Lower leg skin (tissue), 4 donors: Measurements from ENCODE around the gene RASAL3. TPM values are rescaled to one million over a fixed set of nuclear protein-coding genes. Genes with fewer than 3 reads are reported as not detected.
A peak's percentile ranks its signal among the peaks of the same experiment; 100 is the strongest.

Source experiments
- DNase-seq, 2 donors: peaks; one replicate each; pipeline ENCODE4 v3.0.0-alpha.2; 2019; ENCODE audit warnings: low spot score in 2 of 2
- H3K4me3 ChIP-seq: fragments of 200-600 bp; sonication (generic); 2 replicates; pipeline ENCODE4 v1.5.1; 2017; ENCODE audit warnings: mild to moderate bottlenecking, low read depth; ENCODE audit not compliant: poor library complexity, severe bottlenecking
- POLR2A ChIP-seq, 2 donors: fragments of 450-650 bp; IDR thresholded peaks; one replicate each; pipeline ENCODE4 v1.6.1; 2016 to 2017; ENCODE audit warnings: antibody characterized with exemption in 2 of 2, mild to moderate bottlenecking in 1 of 2, moderate library complexity in 1 of 2
- WGBS, 2 donors: methylation state at CpG; one replicate each; pipeline ENCODE4 v1.1.5; 2018; 5-methylcytosine and 5-hydroxymethylcytosine counted together
- intact Hi-C: fragments of 100-400 bp; cut with DNase I; formaldehyde crosslinking; loops from one replicate; pipeline ENCODE4 v1.15.0; 2023; ENCODE audit warnings: low total_unique reads
- total RNA-seq, 4 donors: library from RNA; depleted of rRNA; stranded (reverse); fragments of >200 nt; gene quantifications; one replicate each; pipeline ENCODE4 v1.1.0, GENCODE V29; 2016
- TF ChIP-seq, protein P1 (sequence below), 3 donors: fragments of 450-650 bp; IDR thresholded peaks; one replicate each; pipeline ENCODE4 v1.5.1; 2016; ENCODE audit warnings: antibody characterized with exemption in 3 of 3, mild to moderate bottlenecking in 3 of 3, moderate library complexity in 2 of 3

Gene RASAL3
- total RNA-seq, 4 donors from 2014 or later, result 0.17 to 2.1 (median 1.5) TPM

DNA sequence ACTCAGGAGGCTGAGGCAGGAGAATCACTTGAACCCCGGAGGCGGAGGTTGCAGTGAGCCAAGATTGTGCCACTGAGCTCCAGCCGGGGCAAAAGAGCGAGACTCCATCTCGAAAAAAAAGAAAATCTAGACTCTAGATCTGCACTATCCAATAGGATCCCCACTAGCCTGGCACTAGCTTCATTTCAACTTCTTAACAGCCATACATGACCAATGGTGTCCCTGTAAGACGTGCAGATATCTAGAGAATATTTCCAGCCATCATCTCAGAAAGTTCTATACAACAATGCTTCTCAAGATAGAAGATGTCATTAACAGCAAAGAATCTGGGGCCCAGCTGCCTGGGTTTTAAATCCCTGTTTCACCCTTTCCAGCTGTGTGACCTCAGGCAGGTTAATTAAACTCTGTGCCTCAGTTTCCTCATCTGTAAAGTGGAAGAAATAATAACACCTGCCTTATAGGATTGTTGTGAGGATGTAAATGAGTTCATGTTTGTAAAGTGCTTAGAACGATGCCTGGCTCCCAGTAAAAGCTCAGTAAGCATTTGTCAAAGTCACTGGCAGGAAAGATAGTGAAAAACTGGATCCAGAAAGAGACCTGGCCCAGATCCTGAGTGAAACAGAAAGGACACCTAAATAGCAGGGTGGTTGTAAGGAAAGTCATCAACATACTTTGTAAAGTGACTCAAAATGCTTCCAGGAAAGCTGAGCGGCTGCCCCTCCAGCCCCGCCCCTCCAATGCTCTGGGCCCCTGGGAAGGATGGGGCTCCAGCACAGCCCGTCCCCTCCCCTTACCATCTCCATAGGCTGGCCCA lies 28.1 kb downstream of the RASAL3 start:
- WGBS, 2 donors, result 87% methylated on average over 9 to 10 of the region's 10 CpGs
- no peak for DNase-seq
- H3K4me3 ChIP-seq, result no peak overlapping the region
- intact Hi-C loops, result no loop called here
- no peak for TF ChIP-seq POLR2A (IDR thresholded peaks at IDR 0.05)
- TF ChIP-seq, protein P1, sequence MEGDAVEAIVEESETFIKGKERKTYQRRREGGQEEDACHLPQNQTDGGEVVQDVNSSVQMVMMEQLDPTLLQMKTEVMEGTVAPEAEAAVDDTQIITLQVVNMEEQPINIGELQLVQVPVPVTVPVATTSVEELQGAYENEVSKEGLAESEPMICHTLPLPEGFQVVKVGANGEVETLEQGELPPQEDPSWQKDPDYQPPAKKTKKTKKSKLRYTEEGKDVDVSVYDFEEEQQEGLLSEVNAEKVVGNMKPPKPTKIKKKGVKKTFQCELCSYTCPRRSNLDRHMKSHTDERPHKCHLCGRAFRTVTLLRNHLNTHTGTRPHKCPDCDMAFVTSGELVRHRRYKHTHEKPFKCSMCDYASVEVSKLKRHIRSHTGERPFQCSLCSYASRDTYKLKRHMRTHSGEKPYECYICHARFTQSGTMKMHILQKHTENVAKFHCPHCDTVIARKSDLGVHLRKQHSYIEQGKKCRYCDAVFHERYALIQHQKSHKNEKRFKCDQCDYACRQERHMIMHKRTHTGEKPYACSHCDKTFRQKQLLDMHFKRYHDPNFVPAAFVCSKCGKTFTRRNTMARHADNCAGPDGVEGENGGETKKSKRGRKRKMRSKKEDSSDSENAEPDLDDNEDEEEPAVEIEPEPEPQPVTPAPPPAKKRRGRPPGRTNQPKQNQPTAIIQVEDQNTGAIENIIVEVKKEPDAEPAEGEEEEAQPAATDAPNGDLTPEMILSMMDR (IDR thresholded peaks at IDR 0.05), result no peak

DNA sequence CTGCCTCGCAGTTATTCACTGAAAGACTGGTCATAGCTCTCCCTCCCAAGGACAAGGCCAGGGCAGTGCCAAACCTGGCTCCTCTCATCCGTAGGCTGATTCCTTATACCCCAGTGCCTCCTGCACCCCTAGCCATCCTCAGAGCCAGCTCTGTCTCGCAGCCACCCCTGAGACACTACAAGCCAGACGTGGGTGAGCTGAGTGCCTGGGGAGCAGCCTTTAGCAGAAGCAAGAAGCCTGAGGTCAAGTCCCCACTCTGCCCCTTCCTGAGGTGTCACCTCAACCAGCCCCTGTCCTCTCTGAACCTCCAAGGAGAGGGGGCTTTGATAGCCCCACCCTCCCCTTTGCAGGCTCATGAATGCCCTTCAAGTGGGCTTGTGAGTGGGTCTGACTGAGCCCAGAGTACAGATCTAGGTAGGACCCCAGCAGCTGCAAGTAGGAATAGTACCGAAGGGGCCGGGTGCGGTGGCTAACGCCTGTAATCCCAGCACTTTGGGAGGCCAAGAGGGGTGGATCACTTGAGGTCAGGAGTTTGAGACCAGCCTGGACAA lies 30.8 kb downstream of the RASAL3 start:
- no peak for DNase-seq
- TF ChIP-seq, protein P1 (IDR thresholded peaks at IDR 0.05), result no peak
- TF ChIP-seq POLR2A (IDR thresholded peaks at IDR 0.05), result no peak
- WGBS, 2 donors, result 56 to 64% methylated on average over 8 of the region's 8 CpGs
- no peak overlapping the region for H3K4me3 ChIP-seq
- intact Hi-C loops, result no loop called here

DNA sequence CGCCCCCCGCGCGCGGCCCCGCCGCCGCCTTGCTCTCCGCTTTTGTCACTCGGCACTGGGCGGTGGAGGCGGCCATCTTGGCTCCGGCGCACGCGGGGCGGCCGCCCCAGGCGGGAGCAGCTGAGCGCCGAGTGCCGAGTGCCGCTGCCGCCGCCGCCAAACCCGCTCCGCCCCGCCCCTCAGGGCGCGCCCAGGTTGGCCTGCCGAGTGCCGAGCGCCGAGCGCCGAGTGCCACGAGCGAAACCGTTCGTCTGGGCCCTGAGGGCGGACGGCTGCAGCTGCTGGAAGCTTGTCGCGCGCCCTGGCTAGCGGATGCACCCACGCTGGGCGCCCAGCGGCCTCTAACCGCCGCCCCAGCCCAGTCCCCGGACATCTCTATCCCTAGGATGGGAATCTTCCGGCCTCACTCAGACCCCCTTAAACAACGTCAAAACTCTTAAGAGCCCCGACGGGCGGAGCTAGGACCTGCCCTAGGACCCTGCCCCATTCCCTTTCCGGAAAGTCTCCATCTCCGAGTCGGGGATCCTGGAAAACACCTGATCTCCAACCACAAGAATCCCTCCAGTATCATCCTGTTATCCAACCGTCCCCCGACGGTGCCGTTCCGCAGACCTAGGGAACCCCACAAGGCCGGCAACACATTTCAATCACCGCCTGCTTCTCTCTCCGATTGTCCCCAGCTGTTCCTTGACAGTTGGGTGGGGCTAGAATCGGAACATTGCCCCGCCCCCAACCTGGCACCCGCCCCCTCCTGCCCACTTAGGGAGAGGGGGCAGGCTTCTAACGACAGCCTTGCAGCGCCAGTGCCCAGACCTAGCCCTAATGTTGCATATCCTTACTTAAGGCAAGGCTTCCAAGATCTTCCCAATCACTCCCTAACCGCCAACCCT lies 31.5 kb downstream of the RASAL3 start:
- peak overlapping the region; percentile 69 for H3K4me3 ChIP-seq
- DNase-seq, result peak; percentile 80 to 96
- TF ChIP-seq, protein P1 (IDR thresholded peaks at IDR 0.05), result no peak
- TF ChIP-seq POLR2A (IDR thresholded peaks at IDR 0.05), result no peak
- intact Hi-C loops, result no loop called here
- 0 to 1% methylated on average over 41 to 46 of the region's 75 CpGs for WGBS, 2 donors

DNA sequence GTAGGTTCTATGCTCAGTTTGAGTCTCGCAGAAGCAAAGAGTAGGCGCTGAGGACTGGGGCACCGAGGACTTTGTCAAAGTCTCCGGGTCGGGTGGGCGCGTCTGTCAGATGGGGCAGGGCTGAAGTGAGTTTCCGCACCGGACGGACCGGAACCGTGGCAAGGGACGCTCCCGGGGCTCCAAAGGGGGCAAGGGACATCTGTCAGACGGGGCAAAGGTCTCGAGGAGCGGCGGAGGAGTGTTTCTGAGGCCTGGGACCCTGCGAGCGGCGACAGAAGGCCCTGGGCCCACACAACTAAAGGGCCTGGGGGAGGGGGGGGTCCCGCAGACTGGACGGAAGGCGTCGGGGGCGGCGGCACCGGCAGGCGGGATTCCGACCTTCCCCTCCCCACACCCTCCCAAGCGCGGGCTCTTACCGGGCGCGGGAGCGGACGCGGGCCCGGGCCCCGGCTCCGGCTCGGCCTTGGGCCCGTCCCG lies 32.3 kb downstream of the RASAL3 start:
- no peak for TF ChIP-seq POLR2A (IDR thresholded peaks at IDR 0.05)
- TF ChIP-seq, protein P1 (IDR thresholded peaks at IDR 0.05), result no peak
- WGBS, 2 donors, result 1% methylated on average over 18 to 26 of the region's 44 CpGs
- H3K4me3 ChIP-seq, result peak overlapping the region; percentile 82
- intact Hi-C loops, result no loop called here
- no peak for DNase-seq

DNA sequence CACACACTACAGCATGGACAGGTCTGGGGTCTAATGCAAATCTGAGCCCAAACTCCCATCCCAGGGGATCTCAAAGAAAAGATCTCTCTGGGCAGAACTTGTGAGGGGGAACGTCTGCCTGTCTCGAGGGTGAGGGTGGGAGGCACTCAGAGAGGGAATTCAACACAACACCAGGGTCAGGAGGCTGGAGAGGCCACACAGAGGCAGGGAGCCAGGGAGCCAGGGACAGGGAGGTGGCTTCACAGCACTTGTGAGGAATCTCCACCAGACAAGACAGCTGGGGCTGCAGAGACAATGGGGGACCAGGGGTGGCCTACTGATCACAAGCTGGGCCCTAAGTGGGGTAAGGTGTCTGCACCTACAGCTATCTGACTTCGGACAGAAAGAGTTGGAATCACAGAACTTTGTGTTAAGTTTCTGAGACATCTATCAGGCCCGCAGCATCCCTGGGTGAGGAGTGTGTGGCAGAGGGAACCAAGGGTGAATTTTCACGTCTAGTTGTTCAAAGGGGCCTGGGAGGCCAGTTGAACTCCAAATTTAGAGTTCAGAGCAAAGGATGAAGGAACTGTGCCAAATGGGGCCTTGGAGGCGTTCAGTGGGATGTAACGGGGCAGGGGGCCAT lies 32.8 kb downstream of the RASAL3 start:
- DNase-seq, result no peak
- WGBS, 2 donors, result 6 to 13% methylated on average over 7 of the region's 7 CpGs
- H3K4me3 ChIP-seq, result peak overlapping the region; percentile 82
- TF ChIP-seq, protein P1 (IDR thresholded peaks at IDR 0.05), result no peak
- TF ChIP-seq POLR2A (IDR thresholded peaks at IDR 0.05), result no peak
- intact Hi-C loops, result no loop called here
